Activated gamma-delta T cell treated with Interleukin-2 at 50 U/mL for 16 hours (primary cell): ENCODE results near the gene CAPZA1.
"Not testable (repeated sequence)": the region's sequence is repeated elsewhere in the genome, so short reads cannot be mapped to it uniquely, and the experiment has no call there.

Experiments used
- DNase-seq: peaks from one replicate; pipeline ENCODE4 v3.0.0-alpha.2; 2020

CAPZA1 gene

DNA sequence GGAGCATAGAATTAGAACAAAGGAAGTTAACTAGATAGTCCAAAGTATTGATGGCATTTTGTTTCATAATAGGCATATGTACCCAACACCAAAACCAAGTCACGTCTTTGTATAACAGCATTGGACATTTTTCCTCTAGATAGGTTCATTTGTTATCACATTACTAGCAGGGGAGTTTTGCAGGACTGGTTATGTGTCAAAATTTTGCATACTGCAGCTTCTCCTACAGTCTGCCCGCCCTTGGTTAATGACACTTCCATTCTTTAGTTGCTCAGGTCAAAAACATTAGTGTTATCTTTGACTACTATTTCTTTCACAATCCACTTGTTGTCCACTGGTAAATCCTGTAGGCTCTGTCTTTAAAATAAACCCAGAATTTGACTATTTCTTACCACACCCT, 8.9 kb downstream of the CAPZA1 start:
- no peak for DNase-seq

DNA sequence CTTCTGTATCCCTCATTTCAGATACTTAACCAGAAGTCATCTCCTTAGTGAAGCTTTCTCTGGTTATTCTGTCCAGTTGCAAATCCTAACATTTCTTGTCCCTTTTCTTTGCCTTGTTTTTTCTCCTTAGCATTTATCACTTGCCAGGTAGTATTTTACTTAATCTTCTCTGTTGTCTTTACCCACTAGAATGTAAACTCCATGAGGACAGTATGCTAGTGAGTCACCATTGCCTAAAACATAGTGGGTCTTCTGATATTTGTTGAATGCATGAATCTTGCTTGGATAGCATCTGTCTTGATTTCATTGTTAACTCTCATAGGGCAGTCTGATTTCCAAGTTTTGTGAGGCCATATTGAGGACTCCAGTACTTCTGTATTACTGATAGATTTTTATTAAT, 9.6 kb downstream of the CAPZA1 start:
- DNase-seq, result no peak

DNA sequence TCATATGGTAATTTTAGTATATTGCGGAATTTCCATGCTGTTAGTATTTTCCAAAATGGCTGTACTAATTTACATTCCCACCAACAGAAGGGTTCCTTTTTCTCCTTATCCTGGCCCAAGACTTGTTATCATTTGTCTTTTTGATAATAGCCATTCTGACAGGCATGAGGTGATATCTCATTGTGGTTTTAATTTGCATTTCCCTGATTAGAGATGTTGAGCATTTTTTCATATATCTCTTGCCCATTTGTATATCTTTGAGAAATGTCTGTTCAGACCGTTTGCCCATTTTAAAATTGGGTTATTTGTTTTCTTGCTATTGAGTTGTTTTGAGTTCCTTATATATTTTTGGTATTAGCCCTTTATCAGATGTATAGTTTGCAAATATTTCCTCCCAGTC, 14.0 kb downstream of the CAPZA1 start:
- no peak for DNase-seq

GRCh38 chr1:112634367-112634766, 14.7 kb downstream of the CAPZA1 start:
- no peak for DNase-seq

GRCh38 chr1:112636056-112636455, 16.4 kb downstream of the CAPZA1 start:
- DNase-seq, result no peak

DNA sequence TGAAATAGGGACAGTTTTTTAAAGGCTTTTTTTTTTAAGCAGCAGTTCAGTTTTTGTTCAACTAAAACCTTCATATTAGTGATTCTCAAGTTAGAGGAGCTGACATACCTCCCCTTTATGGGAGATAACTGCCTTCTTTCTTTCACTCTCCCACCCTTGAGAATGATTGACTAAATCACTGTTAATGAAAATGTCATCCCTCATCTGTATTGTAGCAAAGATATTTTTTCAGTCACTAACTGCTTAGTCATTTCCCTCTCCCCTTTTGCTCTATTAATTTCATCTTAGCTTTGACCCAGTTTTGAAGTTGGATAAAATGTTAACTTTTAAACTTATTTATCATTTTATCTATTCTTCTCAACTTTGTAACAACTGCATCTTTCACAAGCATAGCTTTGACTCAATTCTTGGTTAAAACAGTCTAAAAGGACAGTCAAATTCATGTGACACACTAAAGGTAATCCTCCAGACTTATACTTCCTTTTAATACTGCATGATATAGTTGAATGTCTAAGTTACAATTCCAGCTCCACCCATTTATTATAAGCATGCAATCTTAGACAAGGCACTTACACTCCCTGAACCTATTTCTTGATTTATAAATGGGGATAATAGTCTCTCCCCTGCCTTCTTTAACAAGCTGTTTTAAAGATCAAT, 17.1 kb downstream of the CAPZA1 start:
- no peak for DNase-seq

DNA sequence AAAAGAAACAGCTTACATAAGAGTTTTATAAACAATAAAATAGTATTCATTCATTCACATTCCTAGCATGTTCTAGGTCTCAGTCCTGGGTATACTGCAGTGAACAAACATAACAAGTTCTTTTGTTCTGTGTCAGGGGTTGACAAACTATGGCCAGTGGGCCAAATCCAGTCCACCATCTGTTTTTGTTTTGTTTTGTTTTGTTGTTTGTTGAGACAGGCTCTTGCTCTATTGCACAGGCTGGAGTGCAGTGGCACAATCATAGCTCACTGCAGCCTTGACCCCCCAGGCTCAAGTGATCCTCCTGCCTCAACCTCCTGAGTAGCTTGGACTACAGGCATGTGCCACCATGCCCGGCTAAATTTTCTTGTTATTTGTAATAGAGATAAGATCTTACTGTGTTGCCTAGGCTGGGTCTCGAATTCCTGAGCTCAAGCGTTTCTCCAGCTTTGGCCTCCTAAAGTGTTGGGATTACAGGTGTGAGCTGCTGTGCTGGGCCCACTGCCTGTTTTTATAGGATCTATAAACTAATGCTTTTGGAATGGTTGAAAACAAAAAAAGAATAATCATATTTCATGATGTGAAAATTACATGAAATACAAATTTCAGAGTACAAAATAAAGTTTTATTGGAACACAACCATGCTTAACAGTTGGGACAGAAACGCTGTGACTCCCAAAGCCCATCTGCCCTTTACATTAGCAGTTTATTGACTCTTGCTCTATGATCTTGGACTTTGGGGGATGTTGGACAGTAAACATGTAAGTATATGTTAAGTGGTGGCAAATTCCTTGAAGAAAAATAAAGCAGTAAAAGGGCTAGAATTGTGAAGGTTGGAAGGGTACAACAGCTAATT, 17.9 kb downstream of the CAPZA1 start:
- DNase-seq, result no peak

DNA sequence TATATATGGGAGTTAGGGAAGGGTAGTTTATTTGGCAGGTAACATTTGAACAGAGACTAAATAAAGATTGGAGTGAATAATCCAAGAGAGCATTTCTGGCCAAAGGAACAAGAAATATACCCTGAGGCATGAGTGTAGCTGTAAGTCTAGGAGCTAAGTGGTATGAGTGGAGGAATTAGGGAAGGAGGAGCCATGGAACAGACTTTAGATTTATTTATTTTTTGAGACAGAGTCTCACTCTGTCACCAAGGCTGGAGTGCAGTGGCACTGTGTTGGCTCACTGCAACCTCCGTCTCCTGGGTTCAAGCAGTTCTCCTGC, 18.4 kb downstream of the CAPZA1 start:
- DNase-seq, result no peak

DNA sequence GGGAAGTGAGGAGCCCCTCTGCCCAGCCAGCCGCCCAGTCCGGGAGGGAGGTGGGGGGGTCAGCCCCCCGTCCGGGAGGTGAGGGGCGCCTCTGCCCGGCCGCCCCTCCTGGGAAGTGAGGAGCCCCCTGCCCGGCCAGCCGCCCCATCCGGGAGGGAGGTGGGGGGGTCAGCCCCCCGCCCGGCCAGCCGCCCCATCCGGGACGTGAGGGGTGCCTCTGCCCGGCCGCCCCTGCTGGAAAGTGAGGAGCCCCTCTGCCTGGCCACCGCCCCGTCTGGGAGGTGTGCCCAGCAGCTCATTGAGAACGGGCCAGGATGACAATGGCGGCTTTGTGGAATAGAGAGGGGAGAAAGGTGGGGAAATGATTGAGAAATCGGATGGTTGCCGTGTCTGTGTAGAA, 20.8 kb downstream of the CAPZA1 start:
- DNase-seq, result not testable (repeated sequence)

- DNase-seq, result no peak
Measured at GRCh38 chr1:112643080-112643479, 23.4 kb downstream of the CAPZA1 start.

- no peak for DNase-seq
Measured at GRCh38 chr1:112646225-112646624, 26.6 kb downstream of the CAPZA1 start.

- DNase-seq, result no peak
Measured at GRCh38 chr1:112651205-112651604, 31.6 kb downstream of the CAPZA1 start.

GRCh38 chr1:112665857-112666256, 46.2 kb downstream of the CAPZA1 start:
- DNase-seq, result no peak

GRCh38 chr1:112666946-112667345, 47.3 kb downstream of the CAPZA1 start:
- DNase-seq, result no peak

DNA sequence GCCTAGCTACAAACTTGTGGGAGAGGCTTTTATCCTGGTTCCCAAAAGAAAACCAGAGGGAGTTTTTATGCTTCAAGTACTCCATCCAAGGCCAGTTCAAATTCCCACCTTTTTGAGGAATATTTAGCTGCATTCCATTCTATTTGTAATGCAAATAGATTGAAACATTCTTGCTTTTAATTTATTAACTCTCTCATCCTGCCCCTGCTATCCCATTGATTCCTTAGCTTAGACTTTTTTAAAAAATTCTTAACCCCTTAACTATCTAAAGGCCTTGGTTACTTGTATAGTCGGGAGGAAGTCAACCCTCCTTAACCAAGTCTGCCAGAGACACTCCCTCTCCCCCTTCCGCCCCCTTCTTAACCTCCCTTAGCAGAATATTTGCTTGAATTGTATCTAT, 52.4 kb downstream of the CAPZA1 start:
- DNase-seq, result no peak

- no peak for DNase-seq
Measured at GRCh38 chr1:112672842-112673241, 53.2 kb downstream of the CAPZA1 start.

DNA sequence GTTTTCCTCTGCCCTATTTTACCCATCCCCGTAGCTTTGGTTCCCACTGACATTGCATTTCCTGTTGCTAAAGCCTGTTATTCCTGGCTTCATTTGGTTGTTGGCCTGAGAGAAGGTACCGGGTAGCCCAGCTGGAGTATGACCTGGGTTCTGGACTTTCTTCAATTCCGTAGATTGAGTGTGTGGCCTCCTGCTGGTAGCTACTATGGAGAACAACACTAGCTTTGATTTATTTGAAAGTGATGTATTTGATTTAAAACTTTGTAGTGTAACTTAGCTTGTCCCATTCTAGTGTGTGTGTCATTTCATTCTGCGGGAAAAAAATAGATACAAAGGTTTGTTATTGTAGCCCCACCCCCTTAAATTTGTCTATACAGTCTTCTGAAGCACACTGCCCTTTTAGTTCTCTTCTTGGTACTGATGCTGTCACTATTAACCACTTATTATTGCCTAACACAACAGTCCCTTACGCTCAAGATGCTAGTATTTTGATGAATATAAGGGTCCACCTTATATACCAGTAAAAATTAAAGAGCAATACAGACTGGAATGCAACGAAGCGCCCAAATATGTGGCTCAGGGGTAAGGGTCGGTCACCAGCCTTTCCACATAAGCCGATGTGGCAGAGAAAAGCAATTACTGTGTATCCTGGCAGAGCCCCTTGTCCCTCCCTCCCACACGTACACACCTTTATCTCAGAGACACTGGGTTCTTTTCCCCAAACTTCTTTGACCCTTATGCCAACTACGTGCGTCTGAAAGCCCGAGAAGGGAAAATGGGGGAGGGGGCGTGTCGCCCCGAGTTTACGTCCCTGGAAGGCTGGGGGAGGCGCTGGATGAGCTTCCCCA, 54.2 kb downstream of the CAPZA1 start:
- no peak for DNase-seq

DNA sequence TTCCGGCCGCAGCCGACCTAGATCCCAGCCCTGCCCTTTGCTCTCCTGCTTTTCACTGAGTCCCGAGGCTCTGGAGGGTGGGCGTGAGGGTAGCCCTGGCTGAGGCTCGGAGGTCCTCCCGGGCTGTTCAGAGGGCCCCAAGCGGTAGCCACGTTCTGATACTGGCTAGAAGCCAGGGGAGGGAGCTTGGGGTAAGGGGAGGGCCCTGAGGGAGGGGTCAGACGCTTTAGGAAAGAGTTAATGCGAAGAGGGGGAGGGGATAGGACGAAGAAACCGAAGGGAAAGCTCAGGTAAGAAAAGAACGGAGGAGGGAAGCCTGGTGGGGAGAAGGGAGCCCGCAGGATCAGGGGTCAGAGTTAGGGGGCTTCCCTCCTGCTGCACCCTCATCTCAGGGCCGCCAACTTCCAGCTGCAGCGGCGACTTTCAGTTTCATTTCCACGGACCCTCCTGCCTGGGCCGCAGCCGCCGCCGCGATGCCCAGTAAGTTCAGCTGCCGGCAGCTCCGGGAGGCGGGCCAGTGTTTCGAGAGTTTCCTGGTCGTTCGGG, 54.9 kb downstream of the CAPZA1 start, which contains the start of gene MOV10:
MOV10 (plus strand) TSS at position 220 of the 546 bp plus-strand sequence; CDS start at position 474, 254 bp downstream.
- DNase-seq, result peak; percentile 50

- peak; percentile 21 for DNase-seq
Measured at GRCh38 chr1:112674986-112675727, 55.5 kb downstream of the CAPZA1 start.

- DNase-seq, result no peak
Measured at GRCh38 chr1:112675728-112676381, 56.2 kb downstream of the CAPZA1 start.

GRCh38 chr1:112676543-112676942, 56.9 kb downstream of the CAPZA1 start:
- DNase-seq, result no peak

- DNase-seq, result no peak
Measured at GRCh38 chr1:112677501-112677900, 57.9 kb downstream of the CAPZA1 start.
